Endothelial cell of umbilical vein (primary cell): Measurements from ENCODE around the gene DUSP15.

Source experiments
- CTCF ChIP-seq, 2 donors: IDR thresholded peaks; 1 replicate in 1 of 2; 2 replicates in 1 of 2; pipeline ENCODE4 v1.5.1; 2011; ENCODE audit warnings: low read length in 2 of 2, mild to moderate bottlenecking in 2 of 2, moderate library complexity in 2 of 2, control low read depth in 1 of 2, inconsistent platforms in 1 of 2, low read depth in 1 of 2; ENCODE audit not compliant: insufficient read depth in 1 of 2; ENCODE audit errors: extremely low read depth in 1 of 2
- EZH2 ChIP-seq: IDR thresholded peaks from 2 replicates; pipeline ENCODE4 v1.6.1; 2012; ENCODE audit warnings: borderline replicate concordance, low read depth, mild to moderate bottlenecking, moderate library complexity, low read length, inconsistent platforms; ENCODE audit not compliant: severe bottlenecking
- FOS ChIP-seq: IDR thresholded peaks from 2 replicates; pipeline ENCODE4 v1.6.1; 2011; ENCODE audit warnings: mild to moderate bottlenecking, low read length, moderate library complexity, borderline replicate concordance; ENCODE audit not compliant: insufficient read depth
- GATA2 ChIP-seq: IDR thresholded peaks from 2 replicates; pipeline ENCODE4 v1.7.0; 2011; ENCODE audit warnings: low read depth, mild to moderate bottlenecking, moderate library complexity, mixed read lengths, low read length; ENCODE audit not compliant: insufficient read length, insufficient read depth
- JUN ChIP-seq: IDR thresholded peaks from 2 replicates; pipeline ENCODE4 v1.6.1; 2011; ENCODE audit warnings: borderline replicate concordance, low read depth; ENCODE audit not compliant: insufficient read length, insufficient read depth
- MAX ChIP-seq: IDR thresholded peaks from 2 replicates; pipeline ENCODE4 v1.6.1; 2011; ENCODE audit not compliant: insufficient read depth, insufficient read length
- MYC ChIP-seq: IDR thresholded peaks from one replicate; pipeline ENCODE4 v1.6.1; 2011; ENCODE audit warnings: mild to moderate bottlenecking, low read depth, low read length
- POLR2A ChIP-seq: IDR thresholded peaks from 2 replicates; pipeline ENCODE4 v1.6.1; 2012; ENCODE audit warnings: low read depth, mild to moderate bottlenecking, control low read depth, low read length
- POLR2AphosphoS5 ChIP-seq: IDR thresholded peaks from 2 replicates; pipeline ENCODE4 v1.6.1; 2012; ENCODE audit warnings: low read depth, mild to moderate bottlenecking, control low read depth, low read length, moderate library complexity; ENCODE audit not compliant: insufficient read depth

GRCh38 chr20:31839782-31840487 is 30.4 kb downstream of the DUSP15 start:
- TF ChIP-seq JUN (no peak), CTCF (IDR thresholded peaks at IDR 0.05; ENCODE audit: extremely low read depth in 1 of 2, insufficient read depth in 1 of 2, low read depth in 1 of 2, low read length in 2 of 2) (no peak), POLR2A (no peak), POLR2AphosphoS5 (no peak), MAX (no peak), EZH2 (no peak), MYC (no peak), FOS (no peak), GATA2 (peak; percentile 29)
